ENCODE data around the gene LCOR.
A peak's percentile ranks its signal among the peaks of the same experiment; 100 is the strongest.

The LCOR gene

DNA sequence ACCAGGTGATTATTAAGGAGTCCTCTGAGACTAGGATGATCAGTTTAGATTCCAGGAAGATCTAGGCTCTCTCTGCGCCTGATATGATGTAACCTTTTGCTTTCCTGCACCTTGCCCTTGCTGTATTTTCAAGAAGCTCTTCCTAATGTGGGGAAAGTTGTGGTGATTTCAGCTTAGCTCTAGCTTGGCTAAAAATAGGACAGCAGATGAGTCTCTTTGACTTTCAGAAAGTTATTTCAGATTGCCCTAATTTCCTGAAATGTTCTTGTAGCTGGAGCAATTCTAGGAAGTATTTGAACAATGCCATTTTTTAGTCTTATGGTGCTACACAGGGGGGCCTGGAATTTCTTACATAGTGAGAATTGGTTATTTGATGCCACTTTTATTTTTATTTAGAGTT, 3.8 kb downstream of the LCOR start (continued):
- no peak for TF ChIP-seq ZFP3 (CRISPR knock-in tag; IDR thresholded peaks at IDR 0.05)
- TF ChIP-seq TOX (CRISPR knock-in tag; IDR thresholded peaks at IDR 0.05; ENCODE audit: borderline replicate concordance): no peak
- TF ChIP-seq ZC3H10 (CRISPR knock-in tag; IDR thresholded peaks at IDR 0.05): no peak
- TF ChIP-seq ARNTL (CRISPR knock-in tag; IDR thresholded peaks at IDR 0.05; ENCODE audit: borderline replicate concordance, low read depth): no peak
- TF ChIP-seq CSDC2 (CRISPR knock-in tag; IDR thresholded peaks at IDR 0.05): no peak
- no peak for TF ChIP-seq ISL1 (CRISPR knock-in tag; IDR thresholded peaks at IDR 0.05)
- no peak for TF ChIP-seq ZNF565 (CRISPR knock-in tag; conservative IDR thresholded peaks at IDR 0.05; ENCODE audit: low read depth)
- no peak for TF ChIP-seq ESRRG (CRISPR knock-in tag; IDR thresholded peaks at IDR 0.05)
- TF ChIP-seq TCF4 (CRISPR knock-in tag; IDR thresholded peaks at IDR 0.05; ENCODE audit: borderline replicate concordance): no peak
- TF ChIP-seq PPARA (CRISPR knock-in tag; IDR thresholded peaks at IDR 0.05; ENCODE audit: borderline replicate concordance): no peak
- TF ChIP-seq, protein P1, sequence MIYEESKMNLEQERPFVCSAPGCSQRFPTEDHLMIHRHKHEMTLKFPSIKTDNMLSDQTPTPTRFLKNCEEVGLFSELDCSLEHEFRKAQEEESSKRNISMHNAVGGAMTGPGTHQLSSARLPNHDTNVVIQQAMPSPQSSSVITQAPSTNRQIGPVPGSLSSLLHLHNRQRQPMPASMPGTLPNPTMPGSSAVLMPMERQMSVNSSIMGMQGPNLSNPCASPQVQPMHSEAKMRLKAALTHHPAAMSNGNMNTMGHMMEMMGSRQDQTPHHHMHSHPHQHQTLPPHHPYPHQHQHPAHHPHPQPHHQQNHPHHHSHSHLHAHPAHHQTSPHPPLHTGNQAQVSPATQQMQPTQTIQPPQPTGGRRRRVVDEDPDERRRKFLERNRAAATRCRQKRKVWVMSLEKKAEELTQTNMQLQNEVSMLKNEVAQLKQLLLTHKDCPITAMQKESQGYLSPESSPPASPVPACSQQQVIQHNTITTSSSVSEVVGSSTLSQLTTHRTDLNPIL (CRISPR knock-in tag; IDR thresholded peaks at IDR 0.05; ENCODE audit: low read depth): no peak
- no peak for TF ChIP-seq RARB (CRISPR knock-in tag; IDR thresholded peaks at IDR 0.05)
- no peak for TF ChIP-seq ZFP30 (CRISPR knock-in tag; IDR thresholded peaks at IDR 0.05)
- no peak for TF ChIP-seq SNAI2 (CRISPR knock-in tag; IDR thresholded peaks at IDR 0.05)

GRCh38 chr10:96838529-96838928, 6.4 kb downstream of the LCOR start:
- TF ChIP-seq ZNF8 (CRISPR knock-in tag; IDR thresholded peaks at IDR 0.05): peak; percentile 68; the same call in 1 of the 2 replicates
- no peak for TF ChIP-seq PPARA (CRISPR knock-in tag; IDR thresholded peaks at IDR 0.05; ENCODE audit: borderline replicate concordance)
- no peak for ATAC-seq

GRCh38 chr10:96840841-96841518, 8.9 kb downstream of the LCOR start:
- TF ChIP-seq SNAI2 (CRISPR knock-in tag; IDR thresholded peaks at IDR 0.05) (no peak), ZFP3 (CRISPR knock-in tag; IDR thresholded peaks at IDR 0.05) (no peak), ESRRG (CRISPR knock-in tag; IDR thresholded peaks at IDR 0.05) (no peak), ARNTL (CRISPR knock-in tag; IDR thresholded peaks at IDR 0.05; ENCODE audit: borderline replicate concordance, low read depth) (no peak), BACH2 (CRISPR knock-in tag; IDR thresholded peaks at IDR 0.05; ENCODE audit: borderline replicate concordance) (no peak), ZC3H10 (CRISPR knock-in tag; IDR thresholded peaks at IDR 0.05) (no peak), ZNF565 (CRISPR knock-in tag; conservative IDR thresholded peaks at IDR 0.05; ENCODE audit: low read depth) (no peak), ZFP30 (CRISPR knock-in tag; IDR thresholded peaks at IDR 0.05) (no peak), TOX (CRISPR knock-in tag; IDR thresholded peaks at IDR 0.05; ENCODE audit: borderline replicate concordance) (no peak), CSDC2 (CRISPR knock-in tag; IDR thresholded peaks at IDR 0.05) (no peak), GLIS3 (CRISPR knock-in tag; IDR thresholded peaks at IDR 0.05) (no peak), PPARA (CRISPR knock-in tag; IDR thresholded peaks at IDR 0.05; ENCODE audit: borderline replicate concordance) (no peak), RARB (CRISPR knock-in tag; IDR thresholded peaks at IDR 0.05) (no peak), TCF4 (CRISPR knock-in tag; IDR thresholded peaks at IDR 0.05; ENCODE audit: borderline replicate concordance) (no peak), PATZ1 (CRISPR knock-in tag; IDR thresholded peaks at IDR 0.05; ENCODE audit: borderline replicate concordance) (no peak)
- TF ChIP-seq, protein P2, sequence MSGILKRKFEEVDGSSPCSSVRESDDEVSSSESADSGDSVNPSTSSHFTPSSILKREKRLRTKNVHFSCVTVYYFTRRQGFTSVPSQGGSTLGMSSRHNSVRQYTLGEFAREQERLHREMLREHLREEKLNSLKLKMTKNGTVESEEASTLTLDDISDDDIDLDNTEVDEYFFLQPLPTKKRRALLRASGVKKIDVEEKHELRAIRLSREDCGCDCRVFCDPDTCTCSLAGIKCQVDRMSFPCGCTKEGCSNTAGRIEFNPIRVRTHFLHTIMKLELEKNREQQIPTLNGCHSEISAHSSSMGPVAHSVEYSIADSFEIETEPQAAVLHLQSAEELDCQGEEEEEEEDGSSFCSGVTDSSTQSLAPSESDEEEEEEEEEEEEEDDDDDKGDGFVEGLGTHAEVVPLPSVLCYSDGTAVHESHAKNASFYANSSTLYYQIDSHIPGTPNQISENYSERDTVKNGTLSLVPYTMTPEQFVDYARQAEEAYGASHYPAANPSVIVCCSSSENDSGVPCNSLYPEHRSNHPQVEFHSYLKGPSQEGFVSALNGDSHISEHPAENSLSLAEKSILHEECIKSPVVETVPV (CRISPR knock-in tag; IDR thresholded peaks at IDR 0.05): no peak
- TF ChIP-seq, protein P3, sequence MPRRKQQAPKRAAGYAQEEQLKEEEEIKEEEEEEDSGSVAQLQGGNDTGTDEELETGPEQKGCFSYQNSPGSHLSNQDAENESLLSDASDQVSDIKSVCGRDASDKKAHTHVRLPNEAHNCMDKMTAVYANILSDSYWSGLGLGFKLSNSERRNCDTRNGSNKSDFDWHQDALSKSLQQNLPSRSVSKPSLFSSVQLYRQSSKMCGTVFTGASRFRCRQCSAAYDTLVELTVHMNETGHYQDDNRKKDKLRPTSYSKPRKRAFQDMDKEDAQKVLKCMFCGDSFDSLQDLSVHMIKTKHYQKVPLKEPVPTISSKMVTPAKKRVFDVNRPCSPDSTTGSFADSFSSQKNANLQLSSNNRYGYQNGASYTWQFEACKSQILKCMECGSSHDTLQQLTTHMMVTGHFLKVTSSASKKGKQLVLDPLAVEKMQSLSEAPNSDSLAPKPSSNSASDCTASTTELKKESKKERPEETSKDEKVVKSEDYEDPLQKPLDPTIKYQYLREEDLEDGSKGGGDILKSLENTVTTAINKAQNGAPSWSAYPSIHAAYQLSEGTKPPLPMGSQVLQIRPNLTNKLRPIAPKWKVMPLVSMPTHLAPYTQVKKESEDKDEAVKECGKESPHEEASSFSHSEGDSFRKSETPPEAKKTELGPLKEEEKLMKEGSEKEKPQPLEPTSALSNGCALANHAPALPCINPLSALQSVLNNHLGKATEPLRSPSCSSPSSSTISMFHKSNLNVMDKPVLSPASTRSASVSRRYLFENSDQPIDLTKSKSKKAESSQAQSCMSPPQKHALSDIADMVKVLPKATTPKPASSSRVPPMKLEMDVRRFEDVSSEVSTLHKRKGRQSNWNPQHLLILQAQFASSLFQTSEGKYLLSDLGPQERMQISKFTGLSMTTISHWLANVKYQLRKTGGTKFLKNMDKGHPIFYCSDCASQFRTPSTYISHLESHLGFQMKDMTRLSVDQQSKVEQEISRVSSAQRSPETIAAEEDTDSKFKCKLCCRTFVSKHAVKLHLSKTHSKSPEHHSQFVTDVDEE (CRISPR knock-in tag; IDR thresholded peaks at IDR 0.05): no peak
- TF ChIP-seq, protein P4, sequence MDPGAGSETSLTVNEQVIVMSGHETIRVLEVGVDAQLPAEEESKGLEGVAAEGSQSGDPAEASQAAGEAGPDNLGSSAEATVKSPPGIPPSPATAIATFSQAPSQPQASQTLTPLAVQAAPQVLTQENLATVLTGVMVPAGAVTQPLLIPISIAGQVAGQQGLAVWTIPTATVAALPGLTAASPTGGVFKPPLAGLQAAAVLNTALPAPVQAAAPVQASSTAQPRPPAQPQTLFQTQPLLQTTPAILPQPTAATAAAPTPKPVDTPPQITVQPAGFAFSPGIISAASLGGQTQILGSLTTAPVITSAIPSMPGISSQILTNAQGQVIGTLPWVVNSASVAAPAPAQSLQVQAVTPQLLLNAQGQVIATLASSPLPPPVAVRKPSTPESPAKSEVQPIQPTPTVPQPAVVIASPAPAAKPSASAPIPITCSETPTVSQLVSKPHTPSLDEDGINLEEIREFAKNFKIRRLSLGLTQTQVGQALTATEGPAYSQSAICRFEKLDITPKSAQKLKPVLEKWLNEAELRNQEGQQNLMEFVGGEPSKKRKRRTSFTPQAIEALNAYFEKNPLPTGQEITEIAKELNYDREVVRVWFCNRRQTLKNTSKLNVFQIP (CRISPR knock-in tag; IDR thresholded peaks at IDR 0.05; ENCODE audit: borderline replicate concordance, low read depth): no peak
- peak; percentile 60 for ATAC-seq

Measured in SK-N-SH treated with all-trans-retinoic acid at 6 μM for 48 hours (cell line).